ENCODE results near the gene CDH2. TPM values are rescaled to one million over a fixed set of nuclear protein-coding genes. Genes with fewer than 3 reads are reported as not detected.
"Not testable (repeated sequence)": the region's sequence is repeated elsewhere in the genome, so short reads cannot be mapped to it uniquely, and the experiment has no call there.

Gene CDH2
- total RNA-seq, 1 donor from 2014 or later: 6.5 TPM

- DNase-seq: no peak
These were observed 255.5 kb downstream of the CDH2 start for GRCh38 chr18:27921392-27921791.

- no peak for DNase-seq
These were observed 256.1 kb downstream of the CDH2 start for GRCh38 chr18:27920836-27921235.

GRCh38 chr18:27906189-27906588, 270.7 kb downstream of the CDH2 start:
- not testable (repeated sequence) for DNase-seq

DNA sequence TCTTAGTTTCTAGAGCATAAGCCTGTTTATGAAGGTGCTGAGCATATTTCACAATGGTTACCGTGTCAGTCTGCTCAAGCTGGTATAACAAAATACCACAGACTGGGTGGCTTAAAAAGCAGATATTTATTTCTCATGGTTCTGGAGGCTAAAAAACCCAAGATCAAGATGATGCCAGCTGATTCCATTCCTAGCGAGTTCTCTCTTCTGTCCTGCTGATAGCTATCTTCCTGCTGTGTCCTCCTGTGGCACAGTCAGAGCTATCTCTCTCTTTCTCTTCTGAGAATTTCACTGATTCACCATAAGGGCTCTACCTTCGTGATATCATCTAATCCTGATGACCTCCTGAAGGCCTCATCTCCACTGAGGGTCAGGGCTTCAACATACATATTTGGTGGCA, 273.0 kb downstream of the CDH2 start:
- DNase-seq: no peak

DNA sequence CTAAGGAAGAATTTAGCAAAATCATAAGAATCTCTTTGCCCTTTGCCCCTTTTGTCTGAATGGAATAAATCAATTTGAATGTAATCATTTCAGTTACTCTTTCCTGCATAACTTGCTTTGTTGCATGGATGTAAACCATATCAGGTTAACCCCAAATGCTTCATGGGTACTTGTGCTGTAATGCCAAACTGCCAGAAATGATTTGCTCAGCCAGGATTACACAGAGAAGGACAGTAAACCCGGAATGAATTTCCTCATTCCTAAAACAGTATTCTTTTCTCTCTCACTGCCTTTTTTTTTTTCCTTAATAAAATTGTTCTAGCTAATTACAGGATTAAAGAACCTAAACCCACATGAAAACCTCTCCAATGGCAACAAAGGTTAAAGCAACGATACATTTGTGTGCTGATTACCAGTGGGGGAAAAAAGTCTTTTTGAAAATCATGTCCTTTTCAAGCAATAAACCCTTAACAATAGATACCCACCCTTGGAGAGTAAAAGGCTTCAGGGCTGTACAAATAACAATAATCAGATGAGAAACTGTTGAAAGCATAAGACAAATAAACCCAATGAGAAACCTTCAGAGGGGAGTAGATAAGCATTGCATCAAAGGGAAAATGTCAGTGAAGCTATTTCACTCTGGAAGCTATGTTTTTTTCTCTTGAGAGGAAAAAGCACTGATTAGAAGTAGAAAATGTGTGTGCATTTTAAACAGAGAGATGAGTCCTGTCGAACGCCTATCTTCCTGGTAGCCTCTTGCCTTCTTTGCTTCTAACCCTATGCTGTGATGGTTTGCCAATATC, 275.3 kb downstream of the CDH2 start:
- DNase-seq: peak; percentile 1
